Stimulated activated CD4-positive, alpha-beta T cell treated with anti-CD3 and anti-CD28 coated beads, Interleukin-1b, Interleukin-23, amount 100 ng/mL, for 4 hours (primary cell): ENCODE results near the gene FXYD7.
"Not testable (repeated sequence)": the region's sequence is repeated elsewhere in the genome, so short reads cannot be mapped to it uniquely, and the experiment has no call there.

Source experiments
- DNase-seq, 2 donors: peaks; one replicate each; pipeline ENCODE4 v3.0.0-alpha.2; 2020; ENCODE audit warnings: low read depth in 2 of 2

Gene FXYD7, protein sequence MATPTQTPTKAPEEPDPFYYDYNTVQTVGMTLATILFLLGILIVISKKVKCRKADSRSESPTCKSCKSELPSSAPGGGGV

GRCh38 chr19:35143231-35143715, at the start of gene FXYD7:
Gene FXYD7 (plus strand): TSS chr19:35143255. CDS start chr19:35143334, 79 bp downstream.
- no peak for DNase-seq

DNA sequence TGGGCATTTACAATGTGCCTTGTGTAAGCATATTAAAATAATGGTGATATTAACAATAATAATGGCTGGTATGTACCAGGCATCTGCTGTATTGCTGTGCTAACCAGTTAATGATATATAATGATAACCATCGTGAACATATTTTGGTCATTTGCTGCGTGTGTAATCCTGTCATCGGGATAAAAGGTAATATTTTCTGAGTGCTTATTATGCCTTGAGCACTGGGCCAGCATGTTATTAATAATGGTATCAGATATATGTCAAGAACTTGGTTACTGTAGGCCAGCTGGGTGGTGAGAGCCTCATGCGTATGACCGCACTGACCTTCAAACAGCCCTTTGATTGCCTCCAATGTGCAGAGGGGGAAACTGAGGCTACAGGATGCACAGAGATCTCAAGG, 49.6 kb upstream of the FXYD7 start:
- DNase-seq = no peak

GRCh38 chr19:35093941-35094647, 49.0 kb upstream of the FXYD7 start:
- no peak for DNase-seq

DNA sequence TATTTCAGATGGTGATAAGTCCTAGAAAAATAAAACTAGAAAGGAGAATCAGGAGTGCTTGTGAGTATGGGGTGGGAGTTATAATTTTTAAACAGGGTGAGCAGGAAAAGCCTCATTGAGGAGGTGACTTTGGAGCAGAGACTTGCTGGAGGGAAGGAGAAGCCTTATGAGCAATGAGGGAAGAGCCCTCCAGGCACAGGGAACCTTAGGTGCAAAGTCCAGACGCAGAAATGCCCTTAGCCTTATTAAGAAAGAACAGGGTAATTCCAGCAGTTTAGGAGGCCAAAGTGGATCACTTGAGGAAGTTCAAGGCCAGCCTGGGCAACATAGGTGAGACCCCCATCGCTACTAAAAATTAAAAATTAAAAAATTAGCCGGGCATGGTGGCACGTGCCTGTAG, 48.4 kb upstream of the FXYD7 start:
- no peak for DNase-seq

DNA sequence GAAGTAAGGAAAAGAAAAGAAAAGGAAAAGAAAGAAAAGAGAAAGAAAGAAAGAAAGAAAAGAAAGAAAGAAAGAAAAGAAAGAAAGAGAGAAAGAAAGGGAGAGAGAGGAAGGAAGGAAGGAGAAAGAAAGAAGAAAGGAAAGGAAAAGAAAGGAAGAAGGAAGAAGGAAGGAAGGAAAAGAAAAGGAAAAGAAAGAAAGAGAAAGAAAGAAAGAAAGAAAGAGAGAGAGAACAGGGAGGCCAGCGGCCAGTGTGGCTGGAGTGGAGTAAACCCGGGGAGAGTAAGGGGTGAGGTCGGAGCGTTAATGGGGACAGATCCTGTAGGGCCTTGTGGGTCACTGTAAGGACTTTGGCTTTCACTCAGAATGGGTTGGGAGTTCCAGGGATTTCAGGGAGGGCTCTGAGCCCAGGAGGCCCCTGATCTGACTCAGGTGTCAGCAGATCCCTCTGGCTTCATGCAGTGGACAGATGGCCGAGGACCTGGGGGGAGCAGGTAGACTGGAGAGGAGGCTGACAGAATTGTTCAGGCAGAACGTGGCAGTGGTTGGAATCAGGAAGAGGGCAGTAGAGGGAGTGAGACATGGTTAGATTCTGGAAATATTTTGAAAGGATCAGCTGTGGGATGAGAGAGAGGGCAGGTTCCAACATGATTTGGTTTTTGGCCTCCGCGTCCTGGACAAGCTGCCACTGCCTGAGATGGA, 47.2 kb upstream of the FXYD7 start:
- no peak for DNase-seq

DNA sequence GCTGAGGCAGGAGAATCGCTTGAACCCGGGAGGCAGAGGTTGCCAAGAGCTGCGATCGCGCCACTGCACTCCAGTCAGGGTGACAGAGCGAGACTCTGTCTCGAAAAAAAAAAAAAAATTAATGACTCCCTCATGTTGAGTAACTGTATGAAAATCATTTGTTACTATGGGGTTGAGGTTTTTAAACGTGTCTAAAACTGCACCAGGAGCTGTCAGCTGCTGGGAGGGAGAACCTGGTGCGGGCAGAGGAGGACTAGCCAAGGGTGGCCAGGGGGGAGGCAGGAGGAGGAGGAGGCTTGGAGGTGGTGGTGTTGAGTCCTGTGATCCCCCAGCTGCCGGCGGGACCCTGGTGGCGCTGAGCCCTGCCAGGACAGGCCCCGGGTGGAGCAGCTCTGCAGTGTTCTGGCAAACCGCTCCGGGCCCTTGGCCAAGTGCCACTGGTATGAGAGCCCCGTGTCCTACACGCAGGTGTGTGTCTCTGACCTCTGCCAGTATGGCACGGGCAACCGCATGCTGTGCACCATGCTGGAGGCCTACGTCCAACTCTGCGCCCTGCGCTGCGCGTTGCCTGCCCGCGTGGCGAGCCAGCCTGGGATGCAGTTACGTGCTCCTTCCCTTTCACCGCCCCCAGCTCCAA, 44.5 kb upstream of the FXYD7 start:
- no peak for DNase-seq

DNA sequence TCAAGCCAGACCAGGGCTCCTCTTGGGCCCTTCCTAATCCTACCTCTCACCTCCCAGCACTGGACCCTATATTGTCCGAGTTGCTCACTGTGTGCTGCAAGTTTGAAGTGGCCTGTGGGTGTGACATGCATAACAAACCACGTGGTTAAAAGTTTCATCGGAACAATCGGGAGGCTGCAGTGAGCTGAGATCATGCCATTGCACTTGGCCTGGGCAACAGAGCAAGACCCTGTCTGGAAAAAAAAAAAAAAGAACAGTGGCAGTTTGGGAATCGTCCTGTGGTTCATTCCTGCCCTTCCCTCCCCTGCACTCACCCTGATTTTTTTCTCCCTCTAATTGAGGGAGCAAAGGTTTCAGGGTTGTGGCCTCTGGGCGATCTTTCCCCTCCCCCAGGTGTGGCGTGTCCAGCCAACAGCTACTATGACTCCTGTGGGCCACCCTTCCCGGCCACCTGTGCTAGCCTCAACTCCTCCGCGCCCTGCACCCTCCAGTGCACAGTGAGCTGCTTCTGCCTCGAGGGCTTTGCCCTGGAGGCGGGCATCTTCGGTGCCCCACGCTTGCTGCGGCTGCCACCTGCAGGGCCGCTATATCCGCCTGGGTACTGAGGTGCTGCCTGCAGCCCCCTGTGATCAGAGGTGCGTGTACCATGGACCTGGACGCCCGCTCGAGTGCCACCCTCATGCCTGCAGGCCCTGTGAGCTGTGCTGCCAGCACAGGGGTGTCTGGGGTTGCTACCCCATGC, 43.7 kb upstream of the FXYD7 start:
- no peak for DNase-seq

GRCh38 chr19:35099897-35100275, 43.2 kb upstream of the FXYD7 start:
- DNase-seq = no peak

DNA sequence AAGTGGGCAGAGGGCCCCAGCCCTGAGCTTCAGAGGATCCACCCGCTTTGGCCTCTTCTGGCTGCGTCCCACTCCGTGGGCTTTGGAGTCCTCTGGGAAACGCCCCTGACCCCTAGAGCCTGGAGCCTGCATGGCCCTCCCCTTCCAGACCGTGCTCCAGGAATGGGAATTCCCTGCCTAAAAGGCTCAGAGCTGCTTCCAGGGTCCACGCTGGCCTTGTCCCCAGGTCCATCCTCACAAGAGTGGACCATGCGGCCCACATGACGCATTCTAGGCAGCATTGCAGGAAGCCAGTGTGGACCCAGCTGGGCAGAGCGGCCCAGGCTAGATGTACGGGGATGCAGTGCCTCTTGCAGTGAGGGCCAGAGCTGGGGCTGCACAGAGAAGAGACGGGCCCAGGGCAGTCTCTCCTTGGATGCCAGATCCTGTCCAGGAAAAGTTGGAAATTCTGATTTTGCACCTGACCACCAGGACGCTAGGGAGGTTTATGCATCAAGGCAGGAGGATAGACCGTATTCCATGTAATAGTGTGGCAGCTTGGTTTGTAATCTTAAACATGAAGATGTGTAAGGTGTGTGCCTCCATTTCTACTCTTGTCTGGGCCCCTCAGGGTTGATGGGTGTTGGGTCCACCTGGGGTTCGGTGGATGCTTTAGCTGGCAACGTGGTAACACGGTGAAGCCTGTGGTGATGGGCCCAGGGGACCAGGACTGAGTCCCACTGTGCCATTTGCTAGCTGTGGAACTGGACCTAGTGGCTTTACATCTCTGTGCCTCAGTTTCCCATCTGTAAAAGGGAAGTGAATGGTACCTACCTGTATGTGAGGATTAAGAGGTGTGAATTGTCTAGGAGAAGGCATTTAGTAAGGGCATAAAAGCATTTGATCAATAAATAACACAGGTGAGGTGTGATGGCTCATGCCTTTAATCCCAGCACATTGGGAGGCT, 42.2 kb upstream of the FXYD7 start:
- no peak for DNase-seq

DNA sequence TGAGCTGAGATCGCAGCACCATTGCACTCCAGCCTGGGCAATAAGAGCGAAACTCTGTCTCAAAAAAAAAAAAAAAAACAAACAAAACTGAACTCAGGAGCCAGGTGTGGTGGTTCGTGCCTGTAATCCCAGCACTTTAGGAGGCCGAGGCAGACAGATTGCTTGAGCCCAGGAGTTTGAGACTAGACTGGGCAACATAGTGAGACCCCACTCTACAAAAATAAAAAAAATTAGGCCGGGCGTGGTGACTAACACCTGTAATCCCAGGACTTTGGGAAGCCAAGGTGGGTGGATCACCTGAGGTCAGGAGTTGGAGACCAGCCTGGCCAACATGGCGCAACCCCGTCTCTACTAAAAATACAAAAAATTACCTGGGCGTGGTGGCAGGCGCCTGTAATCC, 41.1 kb upstream of the FXYD7 start:
- not testable (repeated sequence) for DNase-seq

- DNase-seq = not testable (repeated sequence)
Observed at GRCh38 chr19:35103614-35104013, 39.4 kb upstream of the FXYD7 start.

DNA sequence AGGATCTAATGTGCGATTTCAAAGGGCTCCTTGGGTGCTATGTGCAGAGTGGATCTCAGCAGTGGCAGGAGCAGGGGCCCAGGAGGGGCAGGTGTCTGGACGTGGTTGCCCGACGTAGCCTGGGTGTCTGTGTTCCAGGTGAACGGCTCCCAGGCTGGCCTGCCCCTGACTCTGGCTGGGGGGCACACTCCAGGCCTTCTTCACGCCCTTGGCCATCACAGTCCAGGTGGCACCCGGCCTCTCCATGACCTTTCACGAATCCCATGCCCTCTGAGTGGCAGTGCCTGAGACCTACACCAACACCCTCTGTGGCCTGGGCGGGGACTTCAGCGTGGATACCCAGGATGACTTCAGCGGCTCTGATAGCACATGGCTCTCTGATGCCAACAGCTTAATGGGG, 38.7 kb upstream of the FXYD7 start:
- no peak for DNase-seq

DNA sequence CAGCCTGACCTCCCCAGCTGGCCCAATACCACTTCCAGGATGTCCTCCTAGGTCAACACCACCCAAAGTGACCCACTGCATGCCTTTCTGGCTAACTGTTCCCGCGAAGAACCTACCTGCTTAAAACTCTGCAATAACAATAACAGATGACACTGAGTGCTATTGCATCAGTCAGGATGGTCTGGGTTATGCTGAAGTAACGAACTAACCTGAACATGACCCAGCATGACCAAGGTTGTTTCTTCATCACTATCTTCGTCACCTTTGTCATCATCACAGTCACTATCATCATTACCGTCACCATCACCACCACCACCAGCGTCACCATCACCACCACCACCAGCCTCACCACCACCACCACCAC, 38.0 kb upstream of the FXYD7 start:
- DNase-seq = no peak

GRCh38 chr19:35105411-35106290, 37.4 kb upstream of the FXYD7 start:
- DNase-seq = no peak

GRCh38 chr19:35106291-35106583, 36.8 kb upstream of the FXYD7 start:
- DNase-seq = no peak

DNA sequence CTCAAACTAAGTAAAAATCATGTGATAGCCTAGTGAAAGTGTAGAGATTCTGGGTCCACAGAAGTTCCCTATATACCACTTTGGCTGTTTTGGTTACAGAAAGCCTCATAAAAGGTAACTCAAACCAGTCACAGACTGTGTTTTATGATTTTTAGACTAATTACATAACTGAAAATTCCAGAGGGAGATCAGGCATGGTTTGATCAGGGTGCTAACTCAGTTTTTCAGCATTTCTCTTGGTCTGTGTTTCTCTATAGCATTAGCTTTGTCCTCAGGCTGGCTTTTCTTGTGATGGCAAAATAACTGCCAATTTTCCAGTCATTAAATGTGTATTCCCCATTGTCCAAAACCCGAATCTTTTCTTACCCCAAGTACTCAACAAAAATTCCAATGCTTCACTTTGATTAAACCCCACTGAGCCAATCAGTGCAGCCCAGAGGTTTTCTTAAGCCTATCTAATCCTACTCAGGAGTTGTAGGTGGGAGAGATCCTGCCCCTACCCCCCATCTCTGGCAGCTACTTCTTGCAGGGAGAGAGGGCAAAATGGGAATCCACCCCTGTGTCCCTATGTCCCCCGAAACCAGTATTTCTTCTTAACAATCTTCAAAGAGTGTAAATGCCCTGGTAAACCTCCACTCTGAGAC, 36.0 kb upstream of the FXYD7 start:
- no peak for DNase-seq

DNA sequence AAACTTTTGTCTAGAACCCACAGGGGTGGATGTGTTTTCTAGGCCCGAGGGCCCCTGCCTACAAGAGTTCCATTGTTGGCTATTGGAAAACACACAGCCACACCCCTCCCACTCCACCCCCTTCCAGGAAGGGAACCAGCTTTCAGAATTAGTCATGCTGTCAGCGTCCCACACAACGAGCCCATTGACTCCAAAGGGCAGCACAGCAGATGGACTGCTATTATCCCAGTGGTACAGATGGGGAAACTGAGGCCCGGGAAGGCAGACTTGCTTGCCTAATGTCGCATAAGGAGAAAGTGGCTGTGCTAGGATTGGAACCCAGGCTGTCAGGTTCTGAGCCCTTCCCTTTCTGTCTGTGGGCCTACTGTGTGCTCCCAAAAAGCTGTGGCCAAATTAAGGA, 35.5 kb upstream of the FXYD7 start:
- no peak for DNase-seq

GRCh38 chr19:35108730-35109129, 34.3 kb upstream of the FXYD7 start:
- DNase-seq = no peak

DNA sequence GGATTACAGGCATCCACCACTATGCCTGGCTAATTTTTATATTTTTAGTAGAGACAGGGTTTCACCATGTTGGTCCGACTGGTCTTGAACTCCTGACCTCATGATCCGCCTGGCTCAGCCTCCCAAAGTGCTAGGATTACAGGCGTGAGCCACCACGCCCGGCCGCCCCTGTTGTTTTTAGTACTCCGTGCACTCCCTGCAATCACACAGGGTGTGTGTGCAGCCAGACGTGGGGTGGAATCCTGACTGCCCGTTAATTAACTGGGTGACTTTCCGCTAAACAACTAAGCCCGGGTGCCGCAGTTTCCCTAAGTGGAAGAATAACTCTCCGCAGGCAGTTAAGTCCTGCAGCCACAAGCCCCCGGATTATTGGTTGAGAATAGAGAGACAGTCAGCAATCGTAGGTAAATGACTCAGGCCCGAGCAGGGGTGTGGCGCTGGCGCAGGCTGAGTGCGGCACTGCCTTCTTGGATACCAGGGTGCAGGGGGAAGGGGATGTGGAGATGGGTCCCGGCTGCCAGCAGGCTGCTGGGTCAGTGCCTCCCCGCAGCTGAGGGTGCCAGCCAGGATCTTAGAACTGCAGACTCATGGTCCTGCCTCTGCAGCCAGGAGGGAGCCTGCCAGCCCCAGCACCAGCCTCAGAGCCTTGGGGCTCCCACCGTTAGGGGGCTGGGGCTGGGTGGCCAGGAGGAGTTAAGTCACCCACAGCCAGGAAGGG, 33.5 kb upstream of the FXYD7 start:
- DNase-seq = no peak
